ENCODE results near the gene KRTAP12-2.

Gene KRTAP12-2

DNA sequence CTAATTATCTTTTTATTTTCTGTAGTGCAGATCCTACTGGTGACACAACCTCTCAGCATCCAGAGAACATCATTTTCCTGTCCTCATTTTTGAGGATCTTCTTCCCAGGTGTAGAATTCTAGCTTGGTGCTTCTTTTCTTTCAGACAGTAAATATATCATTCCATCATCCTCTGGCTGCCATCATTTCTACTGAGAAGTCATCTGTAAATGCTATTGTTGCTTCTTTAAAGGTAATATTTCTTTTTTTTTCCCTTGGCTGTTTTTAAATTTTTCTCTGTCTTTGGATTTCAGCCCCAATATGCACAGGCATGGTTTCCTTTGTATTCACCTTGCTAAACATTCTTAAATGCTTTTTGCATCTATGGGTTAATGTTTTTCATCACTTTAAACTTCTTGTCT lies 43.2 kb downstream of the KRTAP12-2 start:
- no peak for DNase-seq

DNA sequence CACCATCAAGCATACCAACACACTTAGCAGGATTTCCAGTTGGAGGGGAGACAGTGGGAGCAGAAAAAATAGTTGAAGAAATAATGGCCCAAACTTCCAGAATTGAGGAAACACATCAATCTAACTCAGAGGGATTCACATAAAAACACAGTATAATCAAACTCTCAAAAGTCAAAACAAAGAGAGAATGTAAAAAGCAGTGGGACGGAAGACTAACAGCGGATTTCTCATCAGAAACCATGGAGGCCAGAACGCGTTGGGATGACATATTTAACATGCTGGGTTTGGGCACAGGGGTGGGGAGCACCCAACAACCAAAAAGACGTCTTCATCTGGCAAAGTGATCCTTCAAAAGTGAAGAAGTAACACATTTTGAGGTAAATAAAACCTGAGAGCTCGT lies 46.8 kb downstream of the KRTAP12-2 start:
- DNase-seq = no peak

DNA sequence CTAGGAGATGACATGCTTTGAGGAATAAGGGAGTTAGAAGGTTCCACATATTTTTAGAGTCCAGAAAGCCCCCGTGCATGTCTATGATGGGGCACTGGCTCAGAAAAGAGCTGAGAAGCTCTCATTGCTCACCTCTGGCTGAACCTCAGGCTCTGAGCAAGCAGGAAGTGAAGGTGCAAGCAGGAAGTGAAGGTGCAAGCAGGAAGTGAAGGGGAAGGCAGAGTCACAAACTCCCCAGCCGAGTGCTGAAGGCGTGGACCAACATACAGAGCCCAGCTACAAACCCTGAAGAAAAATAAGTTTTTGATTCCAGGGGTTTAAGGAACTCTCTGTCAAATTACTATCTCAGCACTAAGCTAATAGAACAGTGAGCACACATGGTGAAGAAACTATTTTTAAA lies 47.8 kb downstream of the KRTAP12-2 start:
- no peak for DNase-seq

DNA sequence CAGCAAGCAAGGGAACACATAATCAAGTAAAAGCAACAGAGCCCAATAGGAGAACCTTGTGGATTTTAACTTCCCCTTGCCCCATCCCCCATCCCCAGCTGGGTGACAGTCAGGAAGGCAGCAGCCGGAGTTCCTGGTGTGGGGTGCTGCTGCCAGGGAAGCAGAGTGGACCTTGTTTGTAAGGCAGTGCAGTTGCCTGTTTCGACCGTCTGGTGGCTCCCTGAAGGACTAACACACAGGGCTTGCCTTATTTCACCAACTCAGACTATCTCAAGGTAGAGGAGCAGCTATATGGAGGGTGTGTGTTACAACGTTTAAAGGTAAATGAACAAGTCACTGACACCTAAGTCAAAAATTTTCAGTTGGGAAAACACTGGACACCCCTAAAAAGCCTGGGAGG lies 48.2 kb downstream of the KRTAP12-2 start:
- no peak for DNase-seq

DNA sequence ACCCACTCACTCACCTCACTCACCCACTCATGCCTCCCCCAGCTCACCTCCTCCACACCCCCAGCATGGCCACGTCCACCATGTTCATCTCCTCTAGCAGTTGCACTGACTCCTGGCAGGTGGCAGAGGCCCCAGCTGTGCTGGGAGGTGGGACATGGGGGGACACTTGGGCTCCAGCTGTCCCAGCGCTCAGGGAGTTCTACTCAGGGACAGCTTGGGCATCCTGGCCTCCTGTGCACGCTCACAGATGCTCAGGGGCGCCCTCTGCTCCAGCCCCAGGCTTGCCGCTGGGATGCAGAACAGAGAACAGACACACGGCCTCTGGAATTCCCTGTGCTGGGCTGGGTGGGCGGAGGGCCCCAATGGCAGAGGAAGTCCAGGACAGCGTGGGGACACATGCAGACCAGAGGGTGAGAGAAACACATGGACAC lies 49.6 kb downstream of the KRTAP12-2 start:
- no peak for DNase-seq

DNA sequence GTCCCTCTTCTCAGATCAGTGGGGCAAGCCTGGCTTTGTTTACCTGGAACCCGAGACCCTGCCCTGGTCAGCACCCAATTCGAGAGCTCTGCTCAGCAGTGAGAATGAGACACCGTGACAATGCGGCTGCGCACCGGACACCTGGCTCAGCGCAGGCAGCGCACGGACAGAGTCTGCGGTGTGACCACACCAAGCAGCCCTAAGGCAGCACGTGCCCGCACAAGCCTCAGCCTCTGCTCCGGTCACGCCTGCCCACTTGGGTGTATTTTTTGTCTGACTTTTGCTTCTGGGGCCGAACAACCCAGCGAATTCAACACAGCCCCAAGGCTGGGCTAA lies 50.2 kb downstream of the KRTAP12-2 start:
- no peak for DNase-seq
